Epithelial cell of esophagus (primary cell): ENCODE measurements around the gene ASMTL.
A peak's percentile ranks its signal among the peaks of the same experiment; 100 is the strongest.
"Not testable (repeated sequence)": the region's sequence is repeated elsewhere in the genome, so short reads cannot be mapped to it uniquely, and the experiment has no call there.

Experiments
- DNase-seq: peaks from one replicate; pipeline ENCODE4 v3.0.0; 2010; ENCODE audit warnings: low read depth
- H3K4me3 ChIP-seq: 2 replicates; pipeline ENCODE4 v1.5.1; 2011; ENCODE audit warnings: mild to moderate bottlenecking, low read length, control low read depth
- TF ChIP-seq, protein P1 (sequence below): IDR thresholded peaks from 2 replicates; pipeline ENCODE4 v1.5.1; 2011; ENCODE audit warnings: low read depth, mild to moderate bottlenecking, low read length, control low read depth, inconsistent platforms; ENCODE audit not compliant: insufficient read depth; ENCODE audit errors: missing control alignments

The ASMTL gene

GRCh38 chrX:1486749-1487361, 34.1 kb upstream of the ASMTL start:
- H3K4me3 ChIP-seq, result no peak overlapping the region
- TF ChIP-seq, protein P1, sequence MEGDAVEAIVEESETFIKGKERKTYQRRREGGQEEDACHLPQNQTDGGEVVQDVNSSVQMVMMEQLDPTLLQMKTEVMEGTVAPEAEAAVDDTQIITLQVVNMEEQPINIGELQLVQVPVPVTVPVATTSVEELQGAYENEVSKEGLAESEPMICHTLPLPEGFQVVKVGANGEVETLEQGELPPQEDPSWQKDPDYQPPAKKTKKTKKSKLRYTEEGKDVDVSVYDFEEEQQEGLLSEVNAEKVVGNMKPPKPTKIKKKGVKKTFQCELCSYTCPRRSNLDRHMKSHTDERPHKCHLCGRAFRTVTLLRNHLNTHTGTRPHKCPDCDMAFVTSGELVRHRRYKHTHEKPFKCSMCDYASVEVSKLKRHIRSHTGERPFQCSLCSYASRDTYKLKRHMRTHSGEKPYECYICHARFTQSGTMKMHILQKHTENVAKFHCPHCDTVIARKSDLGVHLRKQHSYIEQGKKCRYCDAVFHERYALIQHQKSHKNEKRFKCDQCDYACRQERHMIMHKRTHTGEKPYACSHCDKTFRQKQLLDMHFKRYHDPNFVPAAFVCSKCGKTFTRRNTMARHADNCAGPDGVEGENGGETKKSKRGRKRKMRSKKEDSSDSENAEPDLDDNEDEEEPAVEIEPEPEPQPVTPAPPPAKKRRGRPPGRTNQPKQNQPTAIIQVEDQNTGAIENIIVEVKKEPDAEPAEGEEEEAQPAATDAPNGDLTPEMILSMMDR, result no peak
- DNase-seq, result no peak

GRCh38 chrX:1486177-1486576, 33.5 kb upstream of the ASMTL start:
- TF ChIP-seq, protein P1, result no peak

GRCh38 chrX:1485033-1485432, 32.3 kb upstream of the ASMTL start:
- TF ChIP-seq, protein P1, result no peak
- DNase-seq, result no peak
- H3K4me3 ChIP-seq, result no peak overlapping the region

More at GRCh38 chrX:1486177-1486576, 33.5 kb upstream of the ASMTL start:
- H3K4me3 ChIP-seq, result no peak overlapping the region
- no peak for DNase-seq

GRCh38 chrX:1484638-1485019, 31.9 kb upstream of the ASMTL start:
- DNase-seq, result no peak
- TF ChIP-seq, protein P1, result no peak
- H3K4me3 ChIP-seq, result no peak overlapping the region

DNA sequence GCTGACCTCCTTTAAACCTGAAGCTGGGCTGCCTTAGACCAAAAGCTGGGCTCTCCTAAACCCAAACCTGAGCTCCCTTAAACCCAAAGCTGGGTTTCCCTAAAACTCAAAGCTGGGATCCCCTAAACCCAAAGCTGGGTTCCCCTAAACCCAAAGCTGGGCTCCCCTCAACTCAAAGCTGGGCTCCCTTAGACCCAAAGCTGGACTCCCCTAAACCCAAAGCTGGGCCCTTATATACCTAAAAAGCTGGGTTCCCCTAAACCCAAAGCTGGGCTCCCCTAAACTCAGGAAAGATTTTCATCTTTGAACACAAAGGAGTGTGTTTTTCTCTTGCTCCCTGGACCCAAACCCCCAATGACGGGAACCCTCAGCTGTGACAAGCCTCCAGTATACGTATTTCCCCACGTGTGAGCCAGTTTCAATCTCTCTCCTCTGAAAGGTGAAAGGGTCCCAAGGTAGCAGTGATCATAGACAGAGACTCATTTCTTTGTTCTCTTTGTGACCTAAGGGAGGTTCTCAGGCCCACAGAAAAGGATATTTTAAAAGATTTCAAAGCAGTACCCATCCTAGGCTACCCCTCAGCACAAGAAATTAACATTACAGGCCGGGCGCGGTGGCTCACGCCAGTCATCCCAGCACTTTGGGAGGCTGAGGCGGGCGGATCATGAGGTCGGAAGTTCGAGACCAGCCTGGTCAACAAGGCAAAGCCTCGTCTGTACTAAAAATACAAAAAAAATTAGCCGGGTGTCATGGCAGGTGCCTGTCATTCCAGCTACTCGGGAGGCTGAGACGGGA, 31.3 kb upstream of the ASMTL start:
- DNase-seq, result no peak
- H3K4me3 ChIP-seq, result no peak overlapping the region
- TF ChIP-seq, protein P1, result no peak

DNA sequence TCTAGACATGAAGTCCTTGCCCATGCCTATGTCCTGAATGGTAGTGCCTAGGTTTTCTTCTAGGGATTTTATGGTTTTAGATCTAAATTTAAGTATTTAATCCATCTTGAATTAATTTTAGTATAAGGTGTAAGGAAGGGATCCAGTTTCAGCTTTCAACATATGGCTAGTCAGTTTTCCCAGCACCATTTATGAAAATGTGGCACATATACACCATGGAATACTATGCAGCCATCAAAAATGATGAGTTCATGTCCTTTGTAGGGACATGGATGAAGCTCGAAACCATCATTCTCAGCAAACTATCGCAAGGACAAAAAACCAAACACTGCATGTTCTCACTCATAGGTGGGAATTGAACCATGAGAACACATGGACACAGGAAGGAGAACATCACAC, 29.8 kb upstream of the ASMTL start:
- not testable (repeated sequence) for H3K4me3 ChIP-seq, DNase-seq

DNA sequence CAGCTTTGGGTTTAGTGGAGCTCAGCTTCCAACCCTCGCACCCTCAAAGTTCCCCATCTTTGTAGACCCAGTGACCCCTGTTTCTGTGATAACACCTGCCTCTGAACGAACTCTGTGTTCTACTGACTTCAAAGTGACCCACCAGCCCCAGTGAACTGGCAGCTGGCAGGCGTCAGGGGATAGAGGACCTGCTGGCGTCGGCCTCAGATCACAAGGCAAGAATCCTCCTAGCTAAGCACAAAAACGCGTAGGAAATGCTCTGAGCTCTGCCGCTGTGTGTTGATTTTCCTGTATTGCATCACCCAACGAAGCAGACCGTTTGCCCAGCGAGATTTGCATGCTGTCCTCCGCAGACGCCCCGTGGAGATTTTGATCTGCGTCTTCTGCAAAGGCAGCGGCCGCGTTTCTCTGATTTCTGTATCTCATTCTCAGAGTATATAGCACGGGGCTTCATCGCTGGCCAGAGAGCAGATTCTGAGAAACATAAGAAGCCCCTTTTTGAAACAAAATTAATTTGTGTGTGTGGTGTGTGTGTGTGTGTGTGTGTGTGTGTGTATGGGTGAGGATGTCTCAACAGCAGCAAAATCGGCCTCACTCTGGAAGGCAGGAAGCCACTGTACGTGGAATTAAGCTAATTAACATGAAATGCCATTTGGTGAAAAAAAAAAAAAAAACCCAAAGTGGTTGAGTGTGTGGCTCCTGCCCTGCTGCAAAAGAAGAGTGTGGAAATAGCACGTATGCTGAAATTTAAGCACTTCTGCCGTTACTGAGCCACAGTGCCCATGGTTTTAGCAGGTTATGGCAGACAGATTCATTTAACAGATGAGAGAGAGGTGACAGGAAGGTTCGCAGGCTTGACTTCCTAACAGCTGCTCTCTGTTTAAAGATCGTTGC, 29.2 kb upstream of the ASMTL start:
- TF ChIP-seq, protein P1, result no peak

More for the DNA sequence above, 29.2 kb upstream of the ASMTL start:
- DNase-seq, result peak; percentile 49
- H3K4me3 ChIP-seq, result no peak overlapping the region
